MM.1S (cell line): Measurements from ENCODE around the gene PTGR3.

ENCODE experiments used
- DNase-seq: peaks from one replicate; pipeline ENCODE4 v3.0.0-alpha.2; 2015
- H2AFZ ChIP-seq: fragments of 300-600 bp; sonication (generic); 2 replicates; pipeline ENCODE4 v1.6.0; 2016; ENCODE audit warnings: antibody characterized with exemption, low read length
- H3F3A ChIP-seq: fragments of 300-600 bp; sonication (generic); 2 replicates; pipeline ENCODE4 v1.6.1; 2016; ENCODE audit warnings: mild to moderate bottlenecking, antibody characterized with exemption, low read length, moderate library complexity, mixed read lengths; ENCODE audit not compliant: insufficient read depth
- H3K27ac ChIP-seq: fragments of 300-600 bp; sonication (generic); 2 replicates; pipeline ENCODE4 v1.5.1; 2016; ENCODE audit warnings: mild to moderate bottlenecking, low read length
- H3K27me3 ChIP-seq: fragments of 300-600 bp; sonication (generic); replicated peaks from 2 replicates; pipeline ENCODE4 v1.6.0; 2016; ENCODE audit warnings: low read length; ENCODE audit not compliant: insufficient read depth
- H3K36me3 ChIP-seq: fragments of 300-600 bp; sonication (generic); replicated peaks from 2 replicates; pipeline ENCODE4 v1.6.1; 2016; ENCODE audit warnings: mild to moderate bottlenecking, low read length, mixed read lengths; ENCODE audit not compliant: insufficient read depth
- H3K4me1 ChIP-seq: fragments of 300-600 bp; sonication (generic); 2 replicates; pipeline ENCODE4 v1.6.1; 2016; ENCODE audit warnings: low read length, mixed read lengths
- H3K4me2 ChIP-seq: fragments of 300-600 bp; sonication (generic); 2 replicates; pipeline ENCODE4 v1.6.0; 2016; ENCODE audit warnings: low read depth, low read length
- H3K4me3 ChIP-seq: fragments of 300-600 bp; sonication (generic); 2 replicates; pipeline ENCODE4 v1.5.1; 2016; ENCODE audit warnings: low read length, mixed read lengths
- H3K79me2 ChIP-seq: fragments of 300-600 bp; sonication (generic); 2 replicates; pipeline ENCODE4 v1.6.1; 2016; ENCODE audit warnings: mixed run types, low read length, mixed read lengths
- H3K9ac ChIP-seq: fragments of 300-600 bp; sonication (generic); 2 replicates; pipeline ENCODE4 v1.6.1; 2016; ENCODE audit warnings: low read length, mixed read lengths
- H3K9me2 ChIP-seq: fragments of 300-600 bp; sonication (generic); replicated peaks from 2 replicates; pipeline ENCODE4 v1.6.1; 2016; ENCODE audit warnings: mild to moderate bottlenecking, low read length, mixed read lengths; ENCODE audit not compliant: insufficient read depth
- H3K9me3 ChIP-seq: fragments of 300-600 bp; sonication (generic); replicated peaks from 2 replicates; pipeline ENCODE4 v1.6.1; 2016; ENCODE audit warnings: mild to moderate bottlenecking, low read length, mixed read lengths; ENCODE audit not compliant: insufficient read depth
- H4K20me1 ChIP-seq: fragments of 300-600 bp; sonication (generic); 2 replicates; pipeline ENCODE4 v1.6.1; 2016; ENCODE audit warnings: mild to moderate bottlenecking, low read length, moderate library complexity, mixed read lengths; ENCODE audit not compliant: insufficient read depth
- CTCF ChIP-seq: fragments of 300-600 bp; sonication (generic); IDR thresholded peaks from 2 replicates; pipeline ENCODE4 v1.5.1; 2016; ENCODE audit warnings: antibody characterized with exemption, low read length, mixed read lengths
- EZH2 ChIP-seq: fragments of 300-600 bp; sonication (generic); optimal IDR thresholded peaks from 2 replicates; pipeline ENCODE3; 2017; ENCODE audit warnings: low read depth, mild to moderate bottlenecking, antibody characterized with exemption, low read length, mixed read lengths
- EZH2phosphoT487 ChIP-seq: fragments of 300-600 bp; sonication (generic); IDR thresholded peaks from 2 replicates; pipeline ENCODE4 v1.6.1; 2018; ENCODE audit warnings: antibody characterized with exemption, low read length

The PTGR3 gene

GRCh38 chr18:75247611-75248421 lies 38.9 kb upstream of the PTGR3 start:
- no peaks in the 10 kb centered on the region for H3K36me3 ChIP-seq
- H2AFZ ChIP-seq = no peak overlapping the region
- no peaks in the 10 kb centered on the region for H3F3A ChIP-seq
- no peaks in the 10 kb centered on the region for H3K27me3 ChIP-seq
- H3K4me1 ChIP-seq = no peaks in the 10 kb centered on the region
- H3K4me3 ChIP-seq = no peak overlapping the region
- no peak overlapping the region for H3K27ac ChIP-seq
- no peaks in the 10 kb centered on the region for H3K9me2 ChIP-seq
- H3K9me3 ChIP-seq = no peaks in the 10 kb centered on the region
- no peaks in the 10 kb centered on the region for H4K20me1 ChIP-seq
- H3K9ac ChIP-seq = no peak overlapping the region
- no peak for TF ChIP-seq EZH2phosphoT487
- H3K79me2 ChIP-seq = peaks cover 36% of the 10 kb centered on the region
- peak; percentile 18 for DNase-seq
- peak overlapping the region; percentile 14; the same call in 1 of the 2 replicates for H3K4me2 ChIP-seq

DNA sequence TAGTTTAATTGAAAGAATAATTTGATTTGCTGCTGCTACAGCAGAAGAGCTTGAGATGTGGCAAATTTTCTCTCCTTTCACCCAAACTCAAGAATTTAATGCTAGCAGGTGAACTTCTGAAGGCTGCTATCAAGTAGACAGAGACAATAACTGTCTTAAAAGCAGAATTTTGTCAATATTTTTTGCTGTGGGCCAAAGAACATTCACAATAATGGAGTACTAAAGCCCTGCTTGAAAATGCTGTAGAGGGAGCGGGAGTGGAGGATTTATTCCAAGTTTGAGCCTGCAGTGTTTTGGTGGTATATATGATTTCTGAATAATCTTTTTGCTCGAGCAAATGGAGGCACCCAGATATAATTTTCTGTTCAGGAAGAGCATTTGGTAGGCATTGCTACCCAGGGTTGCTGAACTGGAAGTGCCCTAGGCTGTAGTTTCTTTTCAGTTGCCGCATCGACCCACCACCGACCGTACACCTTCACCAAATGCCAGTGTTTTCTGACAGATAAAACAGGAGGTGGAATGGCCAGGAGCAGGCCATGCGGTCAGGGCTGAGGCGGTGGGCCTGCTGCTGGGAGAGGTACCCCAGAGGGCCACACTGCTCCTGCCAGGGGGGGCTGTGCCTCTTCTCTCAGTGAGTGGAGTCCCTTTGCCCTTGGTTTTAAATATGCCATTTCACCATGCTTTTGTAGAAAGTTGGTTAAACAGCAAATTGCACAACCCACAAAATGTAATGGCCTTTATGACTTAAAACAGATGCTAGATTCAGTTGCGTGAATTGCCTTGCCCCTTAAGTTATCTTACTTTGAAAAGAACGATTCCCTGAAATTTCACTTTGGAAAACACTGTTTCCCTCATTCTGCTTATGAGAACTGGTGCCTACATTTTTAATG lies 38.0 kb upstream of the PTGR3 start:
- Histone ChIP-seq H3K4me2 (peak overlapping the region; percentile 14; the same call in 1 of the 2 replicates), H4K20me1 (no peaks in the 10 kb centered on the region), H3F3A (no peaks in the 10 kb centered on the region), H3K79me2 (peaks cover 42% of the 10 kb centered on the region), H3K27ac (no peak overlapping the region), H3K4me3 (no peak overlapping the region), H3K27me3 (no peaks in the 10 kb centered on the region), H2AFZ (no peak overlapping the region), H3K4me1 (no peaks in the 10 kb centered on the region), H3K9me3 (no peaks in the 10 kb centered on the region), H3K9ac (no peak overlapping the region), H3K36me3 (no peaks in the 10 kb centered on the region), H3K9me2 (no peaks in the 10 kb centered on the region)
- DNase-seq = no peak
- TF ChIP-seq EZH2 (no peak), CTCF (no peak), EZH2phosphoT487 (no peak)

- Histone ChIP-seq H3K36me3 (no peaks in the 10 kb centered on the region), H3K27ac (no peak overlapping the region), H4K20me1 (no peaks in the 10 kb centered on the region), H2AFZ (no peak overlapping the region), H3K4me3 (no peak overlapping the region), H3K9ac (no peak overlapping the region), H3K79me2 (peaks cover 45% of the 10 kb centered on the region), H3K4me2 (no peak overlapping the region), H3K27me3 (no peaks in the 10 kb centered on the region), H3K9me3 (no peaks in the 10 kb centered on the region), H3K4me1 (no peaks in the 10 kb centered on the region), H3F3A (no peaks in the 10 kb centered on the region), H3K9me2 (no peaks in the 10 kb centered on the region)
- no peak for TF ChIP-seq EZH2
- no peak for TF ChIP-seq EZH2phosphoT487
- TF ChIP-seq CTCF = no peak
- no peak for DNase-seq
These were observed 35.7 kb upstream of the PTGR3 start for GRCh38 chr18:75244351-75245313.
